Activated B cell treated with CpG ODN at 0.5 μM for 24 hours (primary cell): Measurements from ENCODE around the gene MCUR1. TPM values are rescaled to one million over a fixed set of nuclear protein-coding genes. Genes with fewer than 3 reads are reported as not detected.
"Not testable (repeated sequence)": the region's sequence is repeated elsewhere in the genome, so short reads cannot be mapped to it uniquely, and the experiment has no call there.

Experiments used
- ATAC-seq: fragments of 200-7000 bp; cut with Tn5 transposase; one replicate; pipeline ENCODE4 v1.10.0; 2021; ENCODE audit warnings: low read depth, mild to moderate bottlenecking, moderate library complexity
- CTCF ChIA-PET: fragments of 350-600 bp; sonication (Branson Sonifier 250); formaldehyde crosslinking; loops from one replicate; lab custom pipeline; 2021; ENCODE audit warnings: antibody characterized with exemption; lab: Charles Lee
- POLR2A ChIA-PET: fragments of 350-600 bp; sonication (Branson Sonifier 250); formaldehyde crosslinking; loops from one replicate; lab custom pipeline; 2021; ENCODE audit warnings: antibody characterized with exemption; lab: Charles Lee
- DNase-seq: peaks from one replicate; pipeline ENCODE4 v3.0.0; 2022
- H3K27ac Mint-ChIP-seq: one replicate; pipeline ENCODE4 v1.8.0; 2020; ENCODE audit warnings: mixed read lengths
- H3K27me3 Mint-ChIP-seq: one replicate; pipeline ENCODE4 v1.8.0; 2021; ENCODE audit warnings: mixed read lengths
- H3K36me3 Mint-ChIP-seq: one replicate; pipeline ENCODE4 v1.8.0; 2021; ENCODE audit warnings: low read depth, mixed read lengths
- H3K4me1 Mint-ChIP-seq: one replicate; pipeline ENCODE4 v1.8.0; 2021; ENCODE audit warnings: mixed read lengths
- H3K4me3 Mint-ChIP-seq: one replicate; pipeline ENCODE4 v1.8.0; 2020; ENCODE audit warnings: mild to moderate bottlenecking, mixed read lengths
- H3K9me3 Mint-ChIP-seq: one replicate; pipeline ENCODE4 v1.8.0; 2020; ENCODE audit warnings: mixed read lengths
- CTCF ChIP-seq: fragments of 200-600 bp; IDR thresholded peaks from one replicate; pipeline ENCODE4 v1.8.0; 2022; ENCODE audit warnings: antibody characterized with exemption, mild to moderate bottlenecking
- intact Hi-C: fragments of 100-400 bp; cut with micrococcal nuclease; formaldehyde crosslinking; loops from one replicate; pipeline ENCODE4 v1.15.1; 2024
- total RNA-seq: library from RNA; stranded (reverse); gene quantifications from 2 replicates; pipeline ENCODE4 v1.2.3, GENCODE V29; 2022

The MCUR1 gene
- total RNA-seq, 1 donor from 2014 or later: 13.6 TPM

DNA sequence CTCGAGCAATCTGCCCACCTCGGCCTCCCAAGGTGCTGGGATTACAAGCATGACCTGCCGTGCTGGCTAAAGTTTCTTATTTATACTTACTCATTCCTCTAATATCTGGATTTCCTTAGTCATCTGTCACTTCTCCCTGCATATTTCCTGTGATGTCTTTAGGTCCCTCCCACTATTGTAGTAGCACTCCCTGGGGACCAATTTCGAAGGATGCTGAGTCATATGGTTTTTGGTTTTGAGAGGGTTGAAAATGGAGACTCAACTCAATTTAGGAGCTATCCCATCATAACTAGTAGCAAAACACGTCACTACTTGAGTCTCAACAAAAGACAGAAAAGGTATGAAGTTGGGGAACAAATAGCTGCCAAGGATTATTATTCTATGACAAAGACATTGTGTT is 20.2 kb downstream of the MCUR1 start:
- CTCF ChIA-PET: interaction anchor here (1.1 to 3.2 kb wide), 5 partner anchors 17 to 1829 kb away, joined by 3 to 12 read pairs (median 3); no protein-coding TSS in a partner anchor
- Mint-ChIP-seq H3K9me3 (no peaks in the 10 kb centered on the region), H3K36me3 (peaks cover 44% of the 10 kb centered on the region), H3K4me3 (no peak overlapping the region), H3K27ac (no peak overlapping the region), H3K27me3 (no peaks in the 10 kb centered on the region), H3K4me1 (peaks cover 7% of the 10 kb centered on the region)
- POLR2A ChIA-PET: interaction anchor here (0.7 to 0.9 kb wide), 2 partner anchors 350 to 383 kb away, joined by 3 read pairs; no protein-coding TSS in a partner anchor
- intact Hi-C loops: loop anchor here (10.0 kb wide), 1 partner anchor 1701 kb away; no protein-coding TSS in a partner anchor
- no peak for TF ChIP-seq CTCF
- no peak for ATAC-seq
- DNase-seq: no peak

DNA sequence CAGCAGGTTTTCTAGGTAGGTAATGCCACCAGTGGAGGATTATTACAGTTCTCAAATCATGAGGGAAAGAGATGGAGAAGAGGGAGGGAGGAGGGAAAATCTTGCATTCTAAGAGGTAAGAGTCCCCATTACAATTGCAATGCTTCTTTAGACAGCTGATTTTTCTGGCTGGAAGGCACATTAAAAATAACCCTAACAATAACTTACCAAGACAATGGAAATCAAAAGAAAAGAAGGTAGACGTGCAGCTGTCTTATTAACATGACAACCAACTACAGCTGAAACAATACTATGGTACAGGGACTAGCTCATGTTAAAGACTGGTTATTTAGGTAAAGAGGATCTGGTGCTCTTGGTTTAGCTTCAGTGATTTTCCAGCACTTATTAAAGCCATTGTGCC is 24.6 kb downstream of the MCUR1 start:
- ATAC-seq: no peak
- Mint-ChIP-seq H3K9me3 (no peaks in the 10 kb centered on the region), H3K36me3 (peaks cover 44% of the 10 kb centered on the region), H3K27me3 (no peaks in the 10 kb centered on the region), H3K4me1 (peaks cover 3% of the 10 kb centered on the region), H3K27ac (no peak overlapping the region), H3K4me3 (no peak overlapping the region)
- no peak for DNase-seq
- ChIA-PET POLR2A (no interaction called here), CTCF (interaction anchor here (0.6 kb wide), 1 partner anchor 1678 kb away, joined by 3 read pairs; no protein-coding TSS in a partner anchor)
- intact Hi-C loops: loop anchor here (10.0 kb wide), 1 partner anchor 1705 kb away; no protein-coding TSS in a partner anchor
- TF ChIP-seq CTCF: no peak

- ChIA-PET CTCF (no interaction called here), POLR2A (interaction anchor here (0.6 kb wide), 1 partner anchor 305 kb away, joined by 3 read pairs; no protein-coding TSS in a partner anchor)
- peaks cover 40% of the 10 kb centered on the region for H3K36me3 Mint-ChIP-seq
- intact Hi-C loops: no loop called here
- ATAC-seq (no peak), DNase-seq (no peak)
- no peak overlapping the region for H3K27ac Mint-ChIP-seq
- no peaks in the 10 kb centered on the region for H3K9me3 Mint-ChIP-seq
- H3K27me3 Mint-ChIP-seq: no peaks in the 10 kb centered on the region
- H3K4me3 Mint-ChIP-seq: no peak overlapping the region
- no peaks in the 10 kb centered on the region for H3K4me1 Mint-ChIP-seq
- TF ChIP-seq CTCF: no peak
Observed at GRCh38 chr6:13788820-13789219, 25.5 kb downstream of the MCUR1 start.

DNA sequence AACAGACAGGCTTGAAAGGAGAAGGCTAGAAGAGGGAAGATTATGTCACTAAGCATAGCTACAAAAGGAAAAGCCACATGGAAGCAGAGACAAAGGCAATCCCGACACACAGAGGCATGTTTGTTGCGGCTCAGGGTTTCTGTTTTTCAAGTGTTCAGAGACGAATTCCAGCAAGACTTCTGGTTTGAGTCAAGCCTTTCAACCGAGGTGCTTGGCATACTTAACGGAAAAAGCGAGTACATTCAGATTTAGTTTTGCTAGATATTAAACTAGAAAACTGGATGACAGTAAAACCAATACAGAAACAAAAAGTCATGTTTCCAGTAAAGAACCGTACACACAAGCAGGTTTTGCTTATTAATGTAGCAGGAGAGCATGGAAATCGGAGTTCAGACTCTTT is 27.2 kb downstream of the MCUR1 start:
- Mint-ChIP-seq H3K27me3 (no peaks in the 10 kb centered on the region), H3K4me1 (no peaks in the 10 kb centered on the region), H3K36me3 (peaks cover 32% of the 10 kb centered on the region), H3K9me3 (no peaks in the 10 kb centered on the region), H3K4me3 (no peak overlapping the region), H3K27ac (no peak overlapping the region)
- CTCF ChIA-PET: no interaction called here
- no peak for TF ChIP-seq CTCF
- no peak for ATAC-seq
- POLR2A ChIA-PET: no interaction called here
- no peak for DNase-seq
- intact Hi-C loops: no loop called here

GRCh38 chr6:13780162-13780561 is 34.2 kb downstream of the MCUR1 start:
- H3K36me3 Mint-ChIP-seq, H3K27me3 Mint-ChIP-seq, H3K4me3 Mint-ChIP-seq, H3K4me1 Mint-ChIP-seq, ATAC-seq, intact Hi-C loops, H3K27ac Mint-ChIP-seq, DNase-seq, H3K9me3 Mint-ChIP-seq, POLR2A ChIA-PET, CTCF ChIA-PET: not testable (repeated sequence)

- H3K9me3 Mint-ChIP-seq: no peaks in the 10 kb centered on the region
- no peak for TF ChIP-seq CTCF
- POLR2A ChIA-PET: no interaction called here
- DNase-seq: no peak
- no peaks in the 10 kb centered on the region for H3K36me3 Mint-ChIP-seq
- CTCF ChIA-PET: no interaction called here
- H3K4me3 Mint-ChIP-seq: no peak overlapping the region
- no peaks in the 10 kb centered on the region for H3K4me1 Mint-ChIP-seq
- no peak for ATAC-seq
- intact Hi-C loops: no loop called here
- H3K27ac Mint-ChIP-seq: no peak overlapping the region
- H3K27me3 Mint-ChIP-seq: no peaks in the 10 kb centered on the region
Observed at GRCh38 chr6:13778028-13778427, 36.3 kb downstream of the MCUR1 start.
